ENCODE data around the gene DIO3. TPM values are rescaled to one million over a fixed set of nuclear protein-coding genes. Genes with fewer than 3 reads are reported as not detected.

The DIO3 gene
- total RNA-seq = 1.8 TPM

GRCh38 chr14:101561145-101561896, at the start of gene DIO3:
TSS of gene DIO3 (plus strand) at chr14:101561495.
- no peak for DNase-seq (ENCODE audit: low spot score)

- DNase-seq (ENCODE audit: low spot score) = no peak
Measured at GRCh38 chr14:101511620-101512375, 49.5 kb upstream of the DIO3 start.

- DNase-seq (ENCODE audit: low spot score) = no peak
Measured at GRCh38 chr14:101512376-101512695, 49.0 kb upstream of the DIO3 start.

GRCh38 chr14:101514136-101514535, 47.2 kb upstream of the DIO3 start:
- no peak for DNase-seq (ENCODE audit: low spot score)

DNA sequence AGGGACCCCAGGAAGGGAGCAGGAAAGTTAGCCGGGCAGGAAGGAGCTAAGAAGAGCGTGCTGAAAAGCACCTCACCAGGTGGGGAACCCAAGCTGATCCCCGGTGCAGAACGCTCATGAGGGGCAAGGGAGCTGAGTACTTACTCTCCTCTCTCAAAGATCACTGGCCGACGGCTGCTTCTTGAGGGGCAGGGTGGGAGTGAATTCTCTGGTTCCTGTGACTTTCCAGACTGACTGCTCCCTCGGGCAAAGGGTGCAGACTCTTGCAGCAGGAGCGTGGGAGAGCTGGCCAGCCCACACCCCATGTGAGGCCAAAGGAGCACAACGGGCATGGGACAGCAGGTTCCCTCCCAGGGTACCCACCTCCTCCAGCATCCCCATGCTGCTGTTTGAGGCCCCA, 44.9 kb upstream of the DIO3 start:
- DNase-seq (ENCODE audit: low spot score) = no peak

DNA sequence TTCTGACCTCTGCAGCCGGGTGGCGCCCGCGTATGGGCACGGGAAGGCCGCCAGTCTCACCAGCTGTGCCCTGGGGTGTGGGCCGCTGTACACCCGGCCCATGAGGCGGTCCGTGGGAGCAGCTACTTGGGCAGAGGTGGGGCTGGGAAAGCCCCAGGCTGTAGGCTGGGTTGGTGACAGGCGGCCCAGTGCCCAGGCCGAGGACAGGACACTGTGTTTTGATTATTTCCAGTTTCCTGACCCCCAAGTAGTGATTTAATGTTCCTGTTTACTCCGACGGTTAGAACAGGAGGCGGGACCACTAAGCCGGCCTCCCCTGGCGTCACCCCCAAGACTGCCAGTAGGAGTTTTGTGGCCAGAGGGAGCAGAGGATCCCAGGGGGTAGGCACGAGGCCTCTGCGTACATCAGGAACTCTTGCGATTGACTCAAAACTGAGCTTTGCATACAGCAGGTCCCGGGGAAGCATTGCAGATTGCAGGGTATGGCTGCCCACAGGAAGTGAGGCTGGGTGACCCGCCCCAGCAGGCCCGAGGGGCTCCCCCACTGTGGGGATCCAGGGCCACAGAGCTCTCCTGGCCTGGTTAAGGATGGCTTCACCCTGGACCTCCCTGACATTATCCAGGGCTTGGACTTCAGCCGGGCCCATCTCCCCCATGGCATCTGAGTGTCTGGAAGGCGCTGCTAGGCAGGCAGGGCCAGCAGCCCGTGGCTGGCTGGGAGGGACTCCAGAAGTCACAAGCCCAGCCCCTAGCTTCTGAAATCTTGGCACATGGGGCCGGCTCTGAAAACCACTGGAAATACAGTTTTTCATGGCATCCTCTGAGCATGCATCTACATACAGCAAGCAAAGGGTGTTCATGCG, 42.5 kb upstream of the DIO3 start:
- peak; percentile 42 for DNase-seq (ENCODE audit: low spot score)

DNA sequence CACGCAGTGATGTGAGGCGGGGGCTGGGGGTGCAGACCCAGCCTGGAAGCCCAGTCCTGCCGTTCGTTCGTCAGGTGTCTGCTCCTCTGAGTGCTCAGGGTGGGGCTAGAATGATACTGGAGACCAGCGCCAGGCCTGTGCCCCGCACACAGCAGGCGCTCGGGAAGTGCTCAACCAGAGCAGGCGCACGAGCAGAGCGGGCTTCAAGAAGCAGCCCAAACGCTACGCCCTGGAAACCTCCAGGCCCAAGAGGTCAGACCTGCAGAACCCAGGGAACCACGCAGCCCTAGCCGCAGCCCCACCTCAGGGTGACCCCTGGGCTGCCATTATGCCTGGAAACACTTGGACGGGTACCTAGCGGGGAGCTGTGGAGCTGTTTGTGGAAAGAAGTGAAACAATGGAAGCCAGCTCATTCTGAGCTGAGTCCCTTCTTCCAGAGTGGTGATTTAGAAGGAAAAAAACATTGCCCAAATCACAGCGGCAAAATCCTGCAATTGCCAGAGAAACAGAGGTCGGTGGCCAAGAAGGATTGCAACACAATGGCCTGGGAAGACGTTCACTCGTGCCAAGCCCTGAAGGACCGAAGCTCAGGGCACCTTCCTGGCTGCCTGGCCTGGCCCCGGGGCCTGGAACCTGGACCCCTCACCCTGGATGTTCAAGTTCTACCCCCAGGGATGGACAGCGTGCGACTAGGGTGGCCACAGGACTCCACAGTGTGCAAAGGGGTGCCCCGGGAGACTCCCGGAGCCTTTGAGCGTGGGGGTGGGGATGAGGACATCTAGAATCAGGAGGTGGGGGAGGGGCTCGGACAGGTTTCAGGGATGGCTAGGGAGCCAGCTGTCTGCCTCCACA, 40.4 kb upstream of the DIO3 start:
- peak; percentile 39 for DNase-seq (ENCODE audit: low spot score)

DNA sequence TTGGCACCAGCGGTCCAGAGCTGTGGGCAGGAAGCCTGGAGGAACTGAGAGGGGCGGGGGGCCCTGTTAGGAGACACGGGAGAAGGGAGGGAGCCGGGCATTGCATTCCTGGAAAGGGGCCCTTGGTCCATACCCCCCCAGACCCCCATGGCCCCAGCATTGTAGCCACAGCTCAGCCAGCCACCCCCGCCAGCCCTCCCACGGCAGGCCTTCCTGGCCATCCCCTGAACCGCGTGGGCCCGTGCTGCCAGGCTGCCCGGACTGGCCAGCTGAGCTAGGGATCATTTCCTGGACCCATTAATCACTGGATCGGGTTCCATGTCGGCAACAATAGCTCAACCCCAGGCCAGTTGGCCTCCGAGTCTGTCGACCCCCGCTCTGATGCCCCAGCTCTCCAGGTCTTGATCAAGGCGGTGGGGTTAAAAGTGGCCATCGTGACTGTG, 39.8 kb upstream of the DIO3 start:
- DNase-seq (ENCODE audit: low spot score) = no peak

- DNase-seq (ENCODE audit: low spot score) = no peak
Measured at GRCh38 chr14:101521978-101522377, 39.3 kb upstream of the DIO3 start.

DNA sequence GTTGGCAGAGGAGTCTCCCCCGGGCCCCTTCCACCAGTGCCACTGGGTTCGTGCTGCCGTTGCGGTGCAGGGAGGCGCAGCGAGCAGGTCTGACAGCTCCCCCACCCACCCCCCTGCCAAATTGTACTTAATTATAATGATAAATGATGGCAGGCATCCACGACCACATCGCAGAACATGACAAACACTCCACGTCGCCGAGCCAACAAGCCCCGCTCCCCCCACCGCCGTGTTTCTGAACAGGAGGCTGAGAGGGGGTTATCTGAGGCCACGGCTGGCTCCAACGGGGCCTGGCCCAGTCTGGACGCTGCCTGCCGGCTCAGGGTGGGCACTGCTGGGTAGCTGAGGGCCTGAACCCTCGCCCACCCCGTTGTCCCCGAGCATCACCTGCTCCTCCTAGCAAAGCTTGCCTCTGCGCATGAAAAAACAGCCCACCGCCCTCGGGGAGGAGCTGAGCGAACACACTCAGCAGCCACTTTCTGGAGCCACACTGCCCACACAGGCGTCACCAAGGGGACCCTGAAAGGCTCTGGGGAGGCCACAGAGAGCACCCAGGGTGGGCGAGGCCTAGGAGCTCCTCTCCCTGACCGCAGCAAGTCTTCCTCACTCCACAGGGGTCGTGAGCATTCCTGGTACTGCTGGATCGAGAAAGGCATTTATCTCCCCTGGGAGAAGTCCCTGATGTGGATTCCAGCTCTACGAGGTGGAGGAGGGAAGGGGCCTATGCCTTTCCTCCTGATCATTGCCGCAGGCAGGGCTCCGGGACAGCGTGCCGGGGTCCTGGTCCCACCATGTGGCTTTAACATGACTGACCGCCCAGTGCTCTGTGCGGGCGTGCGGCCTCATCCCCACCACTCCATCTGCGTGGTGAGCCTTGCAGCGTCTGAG, 35.4 kb upstream of the DIO3 start:
- DNase-seq (ENCODE audit: low spot score) = no peak

DNA sequence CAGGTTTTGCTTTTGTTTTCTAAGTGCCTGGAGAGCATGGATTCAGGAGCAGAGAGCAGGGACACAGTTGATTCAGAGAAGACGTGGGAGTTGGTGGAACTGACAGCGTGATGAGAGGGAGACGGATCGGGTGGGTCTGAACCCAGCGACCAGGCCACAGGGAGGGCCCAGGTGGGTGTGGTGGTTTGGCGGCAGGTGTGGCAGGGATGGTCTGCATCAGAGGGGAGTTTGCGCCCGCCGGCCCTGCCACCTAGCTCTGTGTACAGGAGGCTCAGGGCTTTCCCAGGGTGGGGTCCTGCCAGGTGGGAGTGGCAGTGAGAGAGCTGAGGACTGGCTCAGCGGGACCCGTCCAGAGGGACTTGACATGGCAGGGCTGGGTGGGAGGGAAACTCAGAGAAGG, 33.3 kb upstream of the DIO3 start:
- DNase-seq (ENCODE audit: low spot score) = no peak

DNA sequence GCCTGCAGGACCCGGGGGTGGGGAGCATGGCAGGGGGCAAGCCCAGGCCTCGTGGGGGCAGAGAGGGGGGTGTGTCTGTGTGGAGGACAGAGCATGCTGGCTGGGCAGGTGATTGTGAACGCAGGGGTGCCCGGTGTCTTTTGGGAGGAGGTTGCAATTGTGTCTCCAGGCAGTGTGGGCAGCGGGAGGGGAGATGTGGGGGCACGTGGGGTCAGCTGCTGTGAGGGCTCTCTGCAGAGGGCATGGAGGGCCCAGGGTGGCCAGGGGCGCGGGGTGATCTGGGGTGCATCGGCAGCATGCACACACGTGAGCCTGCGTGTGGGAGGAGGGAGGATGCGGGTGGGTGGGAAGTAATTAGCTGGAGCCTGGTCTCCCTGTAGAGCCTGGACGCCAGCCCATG, 32.2 kb upstream of the DIO3 start:
- DNase-seq (ENCODE audit: low spot score) = no peak

- no peak for DNase-seq (ENCODE audit: low spot score)
Measured at GRCh38 chr14:101534198-101534597, 27.1 kb upstream of the DIO3 start.

- no peak for DNase-seq (ENCODE audit: low spot score)
Measured at GRCh38 chr14:101535232-101535631, 26.1 kb upstream of the DIO3 start.

DNA sequence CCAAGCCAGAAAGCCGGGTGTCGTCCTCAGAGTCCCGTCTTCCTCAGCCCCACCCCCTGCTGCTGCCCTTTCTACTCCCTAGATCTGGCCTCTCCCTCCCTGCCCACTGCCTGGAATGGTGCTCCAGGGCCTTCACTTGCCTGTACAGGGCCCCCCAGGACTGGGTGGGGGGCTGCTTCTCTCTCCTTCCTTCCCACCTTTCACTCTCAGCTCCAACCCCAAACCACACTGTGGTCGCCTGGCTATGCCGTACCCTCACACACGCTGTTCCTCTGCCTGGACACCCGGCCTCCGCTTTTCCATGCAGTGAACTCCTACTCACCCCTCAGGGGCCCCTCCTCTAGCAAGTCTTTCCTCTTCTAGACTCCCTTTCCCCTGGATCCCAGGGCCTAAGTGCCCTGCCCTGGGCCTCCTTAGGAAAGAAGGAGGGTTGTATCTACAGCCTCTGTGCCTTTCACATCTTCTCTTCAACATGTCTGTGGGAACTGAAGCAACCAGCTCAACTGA, 25.5 kb upstream of the DIO3 start:
- no peak for DNase-seq (ENCODE audit: low spot score)

- DNase-seq (ENCODE audit: low spot score) = no peak
Measured at GRCh38 chr14:101537286-101537685, 24.0 kb upstream of the DIO3 start.

GRCh38 chr14:101538878-101539277, 22.4 kb upstream of the DIO3 start:
- DNase-seq (ENCODE audit: low spot score) = no peak

- DNase-seq (ENCODE audit: low spot score) = no peak
Measured at GRCh38 chr14:101539880-101540279, 21.4 kb upstream of the DIO3 start.

DNA sequence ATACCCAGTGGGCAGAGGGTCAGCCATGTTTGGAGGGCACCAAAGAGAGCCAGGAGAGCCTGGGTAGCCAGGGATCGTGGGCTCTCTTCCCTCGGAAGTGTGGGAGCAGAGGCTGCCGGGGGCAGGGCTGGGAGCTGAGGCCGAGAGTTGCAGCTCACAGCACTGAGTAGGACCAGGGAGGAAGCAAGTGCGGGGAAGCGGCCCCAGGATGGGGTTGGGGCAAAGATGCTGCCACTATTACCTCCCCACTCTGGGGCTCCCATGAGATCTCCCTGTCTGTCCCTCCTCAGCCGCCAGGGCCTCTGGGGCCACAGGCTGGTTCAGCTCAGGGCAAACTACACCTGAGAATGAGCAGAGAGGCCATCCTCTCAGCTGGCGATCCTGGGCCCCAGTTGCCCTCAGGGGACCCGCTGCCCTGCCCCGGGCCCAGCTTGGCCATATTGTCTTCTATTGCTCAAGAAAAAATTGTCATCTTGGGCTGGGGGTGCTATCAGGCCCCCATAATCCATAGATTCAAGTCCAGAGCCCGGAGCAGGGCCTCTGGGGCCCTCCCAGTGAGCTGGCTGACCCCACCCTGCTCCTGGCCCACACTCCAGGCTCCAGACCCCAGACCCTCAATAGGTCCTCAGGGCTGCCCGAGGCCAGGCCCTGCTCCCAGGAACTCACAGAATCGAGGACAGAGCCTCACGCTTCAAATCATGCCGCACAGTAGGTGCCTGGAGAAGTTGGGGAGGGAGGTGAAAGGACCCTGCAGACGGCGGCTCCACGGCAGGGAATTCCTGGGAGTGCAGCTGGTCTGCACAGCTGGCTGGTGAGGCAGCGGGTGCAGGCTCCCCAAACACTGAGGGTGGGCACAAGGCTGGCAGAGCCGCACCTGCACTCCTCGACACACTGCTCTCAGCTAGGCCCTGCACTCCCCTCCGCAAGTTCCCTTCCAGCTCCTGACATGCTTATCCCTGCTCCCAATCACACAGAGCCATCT, 20.5 kb upstream of the DIO3 start:
- no peak for DNase-seq (ENCODE audit: low spot score)
